OCI-LY3 (cell line): ENCODE measurements around the gene SNAPC2.

Experiments used
- CTCF ChIP-seq: fragments of 200-600, 300-600 bp; sonication (generic); IDR thresholded peaks from 2 replicates; pipeline ENCODE4 v1.5.1; 2014; ENCODE audit warnings: antibody characterized with exemption, low read length, low read depth
- EZH2phosphoT487 ChIP-seq: fragments of 200-600 bp; shearing (Covaris generic); IDR thresholded peaks from 2 replicates; pipeline ENCODE4 v1.6.1; 2018; ENCODE audit warnings: antibody characterized with exemption, mixed run types, low read depth

GRCh38 chr19:7913652-7914051 lies 6.5 kb upstream of the SNAPC2 start:
- TF ChIP-seq CTCF = no peak
- no peak for TF ChIP-seq EZH2phosphoT487
